Mesendoderm (in vitro differentiated cells): Measurements from ENCODE around the gene MAP3K15. TPM values are rescaled to one million over a fixed set of nuclear protein-coding genes. Genes with fewer than 3 reads are reported as not detected.

Experiments
- DNase-seq: peaks from one replicate; pipeline ENCODE4 v3.0.0; 2013
- H2AK5ac ChIP-seq: 2 replicates; pipeline ENCODE4 v1.6.1; 2013; ENCODE audit warnings: low read length, inconsistent platforms
- H2BK120ac ChIP-seq: 2 replicates; pipeline ENCODE4 v1.6.1; 2013; ENCODE audit warnings: low read depth, mild to moderate bottlenecking, low read length, moderate library complexity, mixed read lengths
- H2BK15ac ChIP-seq: replicated peaks from 2 replicates; pipeline ENCODE4 v1.6.1; 2013; ENCODE audit warnings: low read depth, mild to moderate bottlenecking, moderate library complexity
- H2BK5ac ChIP-seq: 2 replicates; pipeline ENCODE4 v1.6.1; 2013; ENCODE audit warnings: low read length, inconsistent platforms
- H3K18ac ChIP-seq: 2 replicates; pipeline ENCODE4 v1.6.1; 2013; ENCODE audit warnings: mild to moderate bottlenecking, low read length, mixed read lengths
- H3K23ac ChIP-seq: one replicate; pipeline ENCODE4 v1.6.1; 2013; ENCODE audit warnings: low read length
- H3K27ac ChIP-seq: 2 replicates; pipeline ENCODE4 v1.5.1; 2013; ENCODE audit warnings: low read depth, mild to moderate bottlenecking, inconsistent platforms, low read length, moderate library complexity
- H3K27me3 ChIP-seq: 2 replicates; pipeline ENCODE4 v1.6.1; 2013; ENCODE audit warnings: low read length, control low read depth, mild to moderate bottlenecking, inconsistent platforms; ENCODE audit not compliant: insufficient read depth, poor library complexity
- H3K36me3 ChIP-seq: 2 replicates; pipeline ENCODE4 v1.6.1; 2013; ENCODE audit warnings: low read length, inconsistent platforms; ENCODE audit not compliant: control insufficient read depth, insufficient read depth
- H3K4ac ChIP-seq: one replicate; pipeline ENCODE4 v1.6.1; 2013; ENCODE audit warnings: low read depth, mild to moderate bottlenecking, low read length, moderate library complexity
- H3K4me1 ChIP-seq: 2 replicates; pipeline ENCODE4 v1.6.1; 2013; ENCODE audit warnings: low read depth, low read length, inconsistent platforms; ENCODE audit not compliant: control insufficient read depth
- H3K4me2 ChIP-seq: 2 replicates; pipeline ENCODE4 v1.6.1; 2013; ENCODE audit warnings: low read length
- H3K4me3 ChIP-seq: 2 replicates; pipeline ENCODE4 v1.5.1; 2013; ENCODE audit warnings: mild to moderate bottlenecking, low read length
- H3K56ac ChIP-seq: one replicate; pipeline ENCODE4 v1.6.1; 2013; ENCODE audit warnings: low read length
- H3K79me1 ChIP-seq: 2 replicates; pipeline ENCODE4 v1.6.1; 2013; ENCODE audit warnings: low read length, inconsistent platforms
- H3K79me2 ChIP-seq: 2 replicates; pipeline ENCODE4 v1.6.1; 2013; ENCODE audit warnings: mild to moderate bottlenecking, low read length; ENCODE audit not compliant: control insufficient read depth, insufficient read depth
- H3K9ac ChIP-seq: 2 replicates; pipeline ENCODE4 v1.6.1; 2013; ENCODE audit warnings: low read length, inconsistent platforms
- H4K5ac ChIP-seq: one replicate; pipeline ENCODE4 v1.6.1; 2013; ENCODE audit warnings: low read length
- H4K8ac ChIP-seq: one replicate; pipeline ENCODE4 v1.6.1; 2013; ENCODE audit warnings: low read depth, mild to moderate bottlenecking, control low read depth, low read length, moderate library complexity
- WGBS: extraction: QIAGEN DNeasy Blood & Tissue Kit; methylation state at CpG from one replicate; pipeline ENCODE4 v1.1.7; 2013; ENCODE audit warnings: low lambda C conversion rate, missing lambda C conversion rate; ENCODE audit not compliant: insufficient coverage; ENCODE audit errors: extremely low coverage; 5-methylcytosine and 5-hydroxymethylcytosine counted together
- small RNA-seq: library from polyadenylated mRNA; stranded (forward); fragments of <200 nt; extraction: miRNeasy Mini kit (QIAGEN cat#:217004); gene quantifications from one replicate; pipeline ENCODE3, GENCODE V24; 2013; ENCODE audit not compliant: insufficient read depth

MAP3K15 gene

GRCh38 chrX:19331831-19332230 is 183.5 kb downstream of the MAP3K15 start:
- Histone ChIP-seq H3K4me3 (no peak overlapping the region), H3K27ac (no peak overlapping the region), H3K79me1 (no peaks in the 10 kb centered on the region), H3K9ac (no peak overlapping the region), H3K4me1 (no peaks in the 10 kb centered on the region), H2BK5ac (no peak overlapping the region), H2BK15ac (no peak overlapping the region), H3K36me3 (no peaks in the 10 kb centered on the region), H2AK5ac (no peak overlapping the region), H3K4me2 (no peak overlapping the region), H3K18ac (no peak overlapping the region), H3K56ac (no peak overlapping the region), H4K8ac (no peak overlapping the region), H2BK120ac (no peak overlapping the region), H3K4ac (no peak overlapping the region), H3K79me2 (no peaks in the 10 kb centered on the region), H4K5ac (no peak overlapping the region), H3K27me3 (no peaks in the 10 kb centered on the region), H3K23ac (no peak overlapping the region)
- DNase-seq = no peak
- WGBS = no CpG with 5 or more reads among the region's 10 CpGs

DNA sequence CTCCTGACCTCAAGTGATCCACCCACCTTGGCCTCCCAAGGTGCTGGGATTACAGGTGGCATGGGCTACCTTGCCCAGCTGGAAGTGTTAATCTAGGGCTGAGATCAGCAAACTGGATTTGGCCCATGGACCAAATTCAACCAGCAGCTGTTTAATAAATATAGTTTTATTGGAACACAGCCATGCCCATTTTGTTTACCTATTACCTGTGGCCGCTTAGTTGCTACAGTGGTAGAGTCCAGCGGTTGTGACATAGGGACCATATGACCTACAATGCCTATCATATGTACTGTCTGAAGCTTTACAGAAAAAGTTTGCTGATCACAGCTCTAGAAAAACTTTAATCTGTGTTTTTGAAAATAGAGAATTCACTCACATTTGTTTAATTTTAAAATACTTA is 188.7 kb downstream of the MAP3K15 start:
- Histone ChIP-seq H4K8ac (no peak overlapping the region), H2BK5ac (no peak overlapping the region), H3K27ac (no peak overlapping the region), H3K9ac (no peak overlapping the region), H3K4me3 (no peak overlapping the region), H3K4ac (no peak overlapping the region), H3K27me3 (no peaks in the 10 kb centered on the region), H3K56ac (no peak overlapping the region), H3K4me2 (no peak overlapping the region), H3K18ac (no peak overlapping the region), H3K79me2 (no peaks in the 10 kb centered on the region), H4K5ac (no peak overlapping the region), H3K23ac (no peak overlapping the region), H2BK120ac (no peak overlapping the region), H2AK5ac (no peak overlapping the region), H2BK15ac (no peak overlapping the region), H3K79me1 (no peaks in the 10 kb centered on the region), H3K36me3 (no peaks in the 10 kb centered on the region), H3K4me1 (no peaks in the 10 kb centered on the region)
- no CpG with 5 or more reads among the region's 2 CpGs for WGBS
- DNase-seq = no peak

Small RNAs within 50 kb of the gene (small RNA-seq; reads per million reads assigned to genes)
- not detected for gene RF00019
